ENCODE results near the gene GJB5.
A peak's percentile ranks its signal among the peaks of the same experiment; 100 is the strongest.

GJB5 gene

GRCh38 chr1:34779005-34779404 is 24.2 kb downstream of the GJB5 start:
- no peaks in the 10 kb centered on the region for H3K36me3 Mint-ChIP-seq
- H3K27me3 Mint-ChIP-seq: peaks cover 50% of the 10 kb centered on the region
- H3K4me3 Mint-ChIP-seq: no peak overlapping the region
- ATAC-seq: no peak
- no peak overlapping the region for H3K27ac Mint-ChIP-seq
- no peaks in the 10 kb centered on the region for H3K4me1 Mint-ChIP-seq
- no peaks in the 10 kb centered on the region for H3K9me3 Mint-ChIP-seq

- Mint-ChIP-seq H3K36me3 (no peaks in the 10 kb centered on the region), H3K9me3 (no peaks in the 10 kb centered on the region), H3K27ac (no peak overlapping the region), H3K27me3 (peaks cover 51% of the 10 kb centered on the region), H3K4me3 (no peak overlapping the region), H3K4me1 (no peaks in the 10 kb centered on the region)
- ATAC-seq: no peak
These were observed 24.7 kb downstream of the GJB5 start for GRCh38 chr1:34779526-34779925.

GRCh38 chr1:34779962-34780361 is 25.1 kb downstream of the GJB5 start:
- Mint-ChIP-seq H3K36me3 (no peaks in the 10 kb centered on the region), H3K4me3 (no peak overlapping the region), H3K9me3 (no peaks in the 10 kb centered on the region), H3K4me1 (no peaks in the 10 kb centered on the region), H3K27ac (no peak overlapping the region), H3K27me3 (peaks cover 55% of the 10 kb centered on the region)
- ATAC-seq: no peak

- Mint-ChIP-seq H3K27ac (no peak overlapping the region), H3K9me3 (no peaks in the 10 kb centered on the region)
These were observed 25.7 kb downstream of the GJB5 start for GRCh38 chr1:34780528-34780927.

GRCh38 chr1:34781071-34781843 is 26.4 kb downstream of the GJB5 start, which contains the start of gene GJB3:
Gene GJB3, plus strand, starts transcription at chr1:34781214. Its CDS starts 3,549 bp downstream, at chr1:34784763.
- Mint-ChIP-seq H3K36me3 (no peaks in the 10 kb centered on the region), H3K4me1 (peaks cover under 1% of the 10 kb centered on the region), H3K27ac (no peak within 1 kb of the TSS), H3K27me3 (peaks cover 66% of the 10 kb centered on the region), H3K9me3 (no peaks in the 10 kb centered on the region), H3K4me3 (no peak within 1 kb of the TSS)
- ATAC-seq: peak; percentile 26

More at GRCh38 chr1:34780528-34780927, 25.7 kb downstream of the GJB5 start:
- H3K4me3 Mint-ChIP-seq: no peak overlapping the region
- ATAC-seq: no peak
- peaks cover 61% of the 10 kb centered on the region for H3K27me3 Mint-ChIP-seq
- H3K36me3 Mint-ChIP-seq: no peaks in the 10 kb centered on the region
- H3K4me1 Mint-ChIP-seq: no peaks in the 10 kb centered on the region

- Mint-ChIP-seq H3K27ac (no peak overlapping the region), H3K36me3 (no peaks in the 10 kb centered on the region), H3K4me3 (no peak overlapping the region), H3K4me1 (peaks cover 7% of the 10 kb centered on the region), H3K27me3 (peaks cover 72% of the 10 kb centered on the region), H3K9me3 (no peaks in the 10 kb centered on the region)
- ATAC-seq: no peak
These were observed 27.1 kb downstream of the GJB5 start for GRCh38 chr1:34781844-34782391.

GRCh38 chr1:34784751-34785221 is 29.9 kb downstream of the GJB5 start:
- Mint-ChIP-seq H3K9me3 (no peaks in the 10 kb centered on the region), H3K4me1 (peaks cover 7% of the 10 kb centered on the region), H3K36me3 (no peaks in the 10 kb centered on the region), H3K27me3 (peaks cover 58% of the 10 kb centered on the region), H3K27ac (no peak overlapping the region), H3K4me3 (no peak overlapping the region)
- no peak for ATAC-seq

- Mint-ChIP-seq H3K36me3 (no peaks in the 10 kb centered on the region), H3K9me3 (no peaks in the 10 kb centered on the region), H3K27me3 (peaks cover 62% of the 10 kb centered on the region), H3K27ac (no peak overlapping the region), H3K4me1 (peaks cover 7% of the 10 kb centered on the region), H3K4me3 (no peak overlapping the region)
- ATAC-seq: no peak
These were observed 30.5 kb downstream of the GJB5 start for GRCh38 chr1:34785231-34785874.

- H3K36me3 Mint-ChIP-seq: no peaks in the 10 kb centered on the region
- no peak overlapping the region for H3K4me3 Mint-ChIP-seq
- no peaks in the 10 kb centered on the region for H3K9me3 Mint-ChIP-seq
- H3K27me3 Mint-ChIP-seq: peaks cover 68% of the 10 kb centered on the region
- peaks cover 7% of the 10 kb centered on the region for H3K4me1 Mint-ChIP-seq
- no peak overlapping the region for H3K27ac Mint-ChIP-seq
- no peak for ATAC-seq
These were observed 31.1 kb downstream of the GJB5 start for GRCh38 chr1:34785875-34786470.

GRCh38 chr1:34786521-34787325 is 31.9 kb downstream of the GJB5 start:
- no peaks in the 10 kb centered on the region for H3K36me3 Mint-ChIP-seq
- peak; percentile 75 for ATAC-seq
- peaks cover 73% of the 10 kb centered on the region for H3K27me3 Mint-ChIP-seq
- H3K9me3 Mint-ChIP-seq: no peaks in the 10 kb centered on the region
- H3K27ac Mint-ChIP-seq: no peak overlapping the region
- H3K4me3 Mint-ChIP-seq: no peak overlapping the region
- peaks cover 8% of the 10 kb centered on the region for H3K4me1 Mint-ChIP-seq

GRCh38 chr1:34787461-34788420 is 32.9 kb downstream of the GJB5 start:
- H3K4me3 Mint-ChIP-seq: no peak overlapping the region
- H3K4me1 Mint-ChIP-seq: peaks cover 18% of the 10 kb centered on the region
- ATAC-seq: no peak
- H3K9me3 Mint-ChIP-seq: no peaks in the 10 kb centered on the region
- H3K36me3 Mint-ChIP-seq: no peaks in the 10 kb centered on the region
- H3K27ac Mint-ChIP-seq: no peak overlapping the region
- H3K27me3 Mint-ChIP-seq: peaks cover 73% of the 10 kb centered on the region

- H3K4me3 Mint-ChIP-seq: no peak overlapping the region
- peaks cover 67% of the 10 kb centered on the region for H3K27me3 Mint-ChIP-seq
- peaks cover 25% of the 10 kb centered on the region for H3K4me1 Mint-ChIP-seq
- no peak for ATAC-seq
- H3K36me3 Mint-ChIP-seq: peaks cover 14% of the 10 kb centered on the region
- no peaks in the 10 kb centered on the region for H3K9me3 Mint-ChIP-seq
- H3K27ac Mint-ChIP-seq: no peak overlapping the region
These were observed 36.1 kb downstream of the GJB5 start for GRCh38 chr1:34790985-34791384.

- peaks cover 57% of the 10 kb centered on the region for H3K27me3 Mint-ChIP-seq
- no peak overlapping the region for H3K27ac Mint-ChIP-seq
- H3K4me3 Mint-ChIP-seq: no peak overlapping the region
- ATAC-seq: no peak
- H3K9me3 Mint-ChIP-seq: no peaks in the 10 kb centered on the region
- peaks cover 14% of the 10 kb centered on the region for H3K36me3 Mint-ChIP-seq
- peaks cover 24% of the 10 kb centered on the region for H3K4me1 Mint-ChIP-seq
These were observed 37.6 kb downstream of the GJB5 start for GRCh38 chr1:34792424-34792823.
